GM12874 (cell line): ENCODE data around the gene PPP1R3C.

Experiments used
- CTCF ChIP-seq: IDR thresholded peaks from 2 replicates; pipeline ENCODE4 v1.5.1; 2011; ENCODE audit warnings: low read depth, mild to moderate bottlenecking, control low read depth, low read length, moderate library complexity; ENCODE audit not compliant: insufficient read depth

Gene PPP1R3C

GRCh38 chr10:91636892-91637291, 4.0 kb upstream of the PPP1R3C start:
- no peak for TF ChIP-seq CTCF

GRCh38 chr10:91635401-91636400, 2.8 kb upstream of the PPP1R3C start:
- peak; percentile 51 for TF ChIP-seq CTCF

GRCh38 chr10:91634898-91635297, 2.0 kb upstream of the PPP1R3C start:
- TF ChIP-seq CTCF = no peak

- no peak for TF ChIP-seq CTCF
Observed at GRCh38 chr10:91634246-91634645, 1.4 kb upstream of the PPP1R3C start.

- TF ChIP-seq CTCF = no peak
Observed at GRCh38 chr10:91630625-91631024, 2.2 kb downstream of the PPP1R3C start.

- no peak for TF ChIP-seq CTCF
Observed at GRCh38 chr10:91629715-91630549, 2.9 kb downstream of the PPP1R3C start.

- TF ChIP-seq CTCF = no peak
Observed at GRCh38 chr10:91628383-91628782, 4.5 kb downstream of the PPP1R3C start.
